Endothelial cell (in vitro differentiated cells): ENCODE data around the gene PUM2. TPM values are rescaled to one million over a fixed set of nuclear protein-coding genes. Genes with fewer than 3 reads are reported as not detected.
"Not testable (repeated sequence)": the region's sequence is repeated elsewhere in the genome, so short reads cannot be mapped to it uniquely, and the experiment has no call there.

ENCODE experiments used
- DNase-seq: peaks from one replicate; pipeline ENCODE4 v3.0.0; 2021; ENCODE audit warnings: low spot score
- H3K27ac Mint-ChIP-seq: one replicate; pipeline ENCODE4 v1.8.0; 2021; ENCODE audit warnings: mixed read lengths, inconsistent platforms; ENCODE audit not compliant: unreplicated experiment
- H3K27me3 Mint-ChIP-seq: one replicate; pipeline ENCODE4 v1.8.0; 2021; ENCODE audit warnings: mild to moderate bottlenecking, moderate library complexity, mixed read lengths, inconsistent platforms; ENCODE audit not compliant: unreplicated experiment
- H3K36me3 Mint-ChIP-seq: one replicate; pipeline ENCODE4 v1.8.0; 2021; ENCODE audit warnings: mild to moderate bottlenecking, low read depth, mixed read lengths, inconsistent platforms; ENCODE audit not compliant: unreplicated experiment
- H3K4me1 Mint-ChIP-seq: one replicate; pipeline ENCODE4 v1.8.0; 2021; ENCODE audit warnings: mild to moderate bottlenecking, mixed read lengths, inconsistent platforms; ENCODE audit not compliant: unreplicated experiment
- H3K4me3 Mint-ChIP-seq: one replicate; pipeline ENCODE4 v1.8.0; 2021; ENCODE audit warnings: mild to moderate bottlenecking, mixed read lengths, inconsistent platforms; ENCODE audit not compliant: unreplicated experiment
- H3K9me3 Mint-ChIP-seq: one replicate; pipeline ENCODE4 v1.8.0; 2021; ENCODE audit warnings: mixed read lengths, inconsistent platforms; ENCODE audit not compliant: unreplicated experiment
- CTCF ChIP-seq: fragments of 200-600 bp; sonication (generic); IDR thresholded peaks from one replicate; pipeline ENCODE4 v1.5.0; 2021; ENCODE audit warnings: antibody characterized with exemption; ENCODE audit not compliant: unreplicated experiment
- total RNA-seq: library from RNA; stranded (reverse); fragmentation: NEBNext Ultra II Directional; extraction: Animal tissue kit (Norgen Biotek cat#: 25700); gene quantifications from one replicate; pipeline ENCODE4 v1.2.1, GENCODE V29; 2021; ENCODE audit not compliant: unreplicated experiment

Gene PUM2
- total RNA-seq, 1 donor from 2014 or later: 75.3 TPM

DNA sequence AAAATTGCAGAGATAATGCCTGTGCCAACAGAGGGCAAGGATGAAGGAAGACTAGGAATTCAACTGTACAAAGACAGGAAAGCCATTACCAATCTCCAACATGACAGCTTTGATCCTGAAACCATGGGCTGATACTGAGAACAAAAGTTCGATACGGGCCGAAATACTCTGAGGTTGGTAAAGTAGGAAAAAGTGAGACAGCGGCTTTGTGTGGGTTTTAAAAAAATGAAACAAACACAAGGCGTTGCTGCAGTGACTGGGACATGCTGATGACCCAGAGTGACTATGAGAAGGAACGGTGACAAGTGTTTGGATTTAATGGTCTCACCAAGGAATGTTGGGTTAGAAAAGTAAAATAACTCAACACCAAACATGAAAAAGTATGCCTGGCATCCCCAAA is 101.5 kb downstream of the PUM2 start:
- TF ChIP-seq CTCF: no peak
- peaks cover 16% of the 10 kb centered on the region for H3K36me3 Mint-ChIP-seq
- no peak overlapping the region for H3K4me3 Mint-ChIP-seq
- H3K27ac Mint-ChIP-seq: no peak overlapping the region
- H3K27me3 Mint-ChIP-seq: peaks cover 2% of the 10 kb centered on the region
- no peak for DNase-seq
- no peaks in the 10 kb centered on the region for H3K9me3 Mint-ChIP-seq
- no peaks in the 10 kb centered on the region for H3K4me1 Mint-ChIP-seq

DNA sequence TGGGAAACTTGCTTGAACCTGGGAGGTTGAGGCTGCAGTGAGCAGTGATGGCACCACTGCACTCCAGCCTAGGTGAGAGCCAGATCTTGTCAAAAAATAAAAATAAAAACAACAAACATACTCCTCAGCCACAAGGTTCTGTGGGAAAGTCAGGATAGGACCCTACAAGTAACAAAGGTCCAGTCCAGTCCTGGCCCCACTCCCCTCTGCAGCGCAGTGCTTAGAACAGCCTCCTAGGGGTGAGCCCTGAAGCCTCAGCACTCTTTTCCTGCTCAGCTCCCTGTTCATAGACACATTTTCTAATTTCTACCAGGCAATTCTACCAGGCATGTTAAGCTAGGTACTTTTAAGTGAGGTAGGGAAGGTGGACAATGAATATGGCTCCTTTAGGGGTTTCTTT is 103.6 kb downstream of the PUM2 start:
- H3K36me3 Mint-ChIP-seq: peaks cover 15% of the 10 kb centered on the region
- peaks cover 6% of the 10 kb centered on the region for H3K27me3 Mint-ChIP-seq
- H3K9me3 Mint-ChIP-seq: no peaks in the 10 kb centered on the region
- DNase-seq: no peak
- TF ChIP-seq CTCF: no peak
- no peak overlapping the region for H3K4me3 Mint-ChIP-seq
- H3K27ac Mint-ChIP-seq: no peak overlapping the region
- H3K4me1 Mint-ChIP-seq: no peaks in the 10 kb centered on the region

DNA sequence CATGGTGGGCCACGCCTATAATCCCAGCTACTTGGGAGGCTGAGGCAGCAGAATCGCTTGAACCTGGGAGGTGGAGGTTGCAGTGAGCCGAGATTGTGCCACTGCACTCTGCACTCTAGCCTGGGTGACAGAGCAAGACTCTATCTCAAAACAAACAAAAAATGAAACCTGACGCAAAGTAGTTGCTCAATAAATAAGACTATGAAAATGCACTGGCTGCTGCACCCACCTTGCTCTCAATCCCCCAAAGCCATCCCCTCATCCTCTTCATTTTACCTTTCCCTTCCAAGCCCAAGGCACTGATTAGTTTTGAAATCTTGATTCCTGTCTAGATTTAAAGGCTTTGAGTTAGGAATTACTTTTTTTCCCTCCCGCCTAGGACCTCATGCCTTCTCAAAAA is 107.0 kb downstream of the PUM2 start:
- not testable (repeated sequence) for H3K4me1 Mint-ChIP-seq, H3K4me3 Mint-ChIP-seq, H3K9me3 Mint-ChIP-seq, H3K36me3 Mint-ChIP-seq, H3K27me3 Mint-ChIP-seq, DNase-seq
- peak overlapping the region; percentile 18 for H3K27ac Mint-ChIP-seq

- TF ChIP-seq CTCF: no peak
- H3K9me3 Mint-ChIP-seq: no peaks in the 10 kb centered on the region
- peaks cover 2% of the 10 kb centered on the region for H3K4me1 Mint-ChIP-seq
- no peak overlapping the region for H3K4me3 Mint-ChIP-seq
- no peak for DNase-seq
- peak overlapping the region; percentile 39 for H3K27ac Mint-ChIP-seq
- H3K27me3 Mint-ChIP-seq: peaks cover 9% of the 10 kb centered on the region
- H3K36me3 Mint-ChIP-seq: peaks cover 8% of the 10 kb centered on the region
Measured at GRCh38 chr2:20242727-20243377, 107.8 kb downstream of the PUM2 start.

GRCh38 chr2:20241973-20242726 is 108.5 kb downstream of the PUM2 start:
- peak; percentile 47 for DNase-seq
- Mint-ChIP-seq H3K4me1 (peaks cover 2% of the 10 kb centered on the region), H3K27me3 (peaks cover 10% of the 10 kb centered on the region), H3K36me3 (peaks cover 8% of the 10 kb centered on the region), H3K27ac (no peak overlapping the region), H3K4me3 (no peak overlapping the region), H3K9me3 (no peaks in the 10 kb centered on the region)
- peak; percentile 88 for TF ChIP-seq CTCF

- H3K27ac Mint-ChIP-seq, H3K4me3 Mint-ChIP-seq, DNase-seq, H3K4me1 Mint-ChIP-seq, H3K36me3 Mint-ChIP-seq, H3K9me3 Mint-ChIP-seq: not testable (repeated sequence)
- peaks cover 10% of the 10 kb centered on the region for H3K27me3 Mint-ChIP-seq
Measured at GRCh38 chr2:20240291-20240690, 110.4 kb downstream of the PUM2 start.
